ENCODE measurements around the gene SVIL.
"Not testable (repeated sequence)": the region's sequence is repeated elsewhere in the genome, so short reads cannot be mapped to it uniquely, and the experiment has no call there.

GRCh38 chr10:29587750-29588628 is 46.8 kb downstream of the SVIL start:
- not testable (repeated sequence) for TF ChIP-seq EZH2 (IDR thresholded peaks at IDR 0.05; ENCODE audit: low read length, missing control alignments); CTCF (conservative IDR thresholded peaks at IDR 0.05 in 1 of 2, IDR thresholded peaks at IDR 0.05 in 1 of 2; ENCODE audit: low read depth in 1 of 2, low read length in 2 of 2)

Measured in fibroblast of lung (primary cell).